SKM-1 (cell line): Measurements from ENCODE around the gene GHITM.

Experiments used
- DNase-seq: peaks from one replicate; lab custom pipeline; 2025; ENCODE audit not compliant: unreplicated experiment; lab: John Stamatoyannopoulos, UW

Gene GHITM

GRCh38 chr10:84198206-84198915 is 59.1 kb downstream of the GHITM start:
- DNase-seq, result no peak

- no peak for DNase-seq
These were observed 61.4 kb downstream of the GHITM start for GRCh38 chr10:84200537-84201243.

GRCh38 chr10:84201244-84201606 is 61.9 kb downstream of the GHITM start:
- DNase-seq, result no peak

GRCh38 chr10:84201682-84202081 is 62.4 kb downstream of the GHITM start:
- DNase-seq, result no peak

GRCh38 chr10:84202349-84202748 is 63.0 kb downstream of the GHITM start:
- DNase-seq, result no peak
